PFSK-1 (cell line): ENCODE data around the gene BANF2.

Experiments used
- FOXP2 ChIP-seq: optimal IDR thresholded peaks from 2 replicates; pipeline ENCODE3; 2011; ENCODE audit warnings: borderline replicate concordance, control low read depth, inconsistent platforms; ENCODE audit not compliant: insufficient read depth; ENCODE audit errors: extremely low read length, extremely low read depth
- POLR2AphosphoS5 ChIP-seq: IDR thresholded peaks from 2 replicates; pipeline ENCODE4 v1.6.1; 2012; ENCODE audit warnings: low read depth, mild to moderate bottlenecking, control low read depth, low read length, moderate library complexity
- REST ChIP-seq, 2 experiments: IDR thresholded peaks; 2 replicates each; pipeline versions ENCODE4 v1.6.1 to v1.8.0; 2011 to 2012; ENCODE audit warnings: low read depth in 2 of 2, low read length in 2 of 2, control low read depth in 1 of 2, inconsistent platforms in 1 of 2, mild to moderate bottlenecking in 1 of 2, moderate library complexity in 1 of 2; ENCODE audit not compliant: insufficient read depth in 1 of 2
- SIN3A ChIP-seq: IDR thresholded peaks from 2 replicates; pipeline ENCODE4 v1.6.1; 2012; ENCODE audit warnings: mild to moderate bottlenecking, low read length, moderate library complexity, borderline replicate concordance; ENCODE audit not compliant: insufficient read depth

- TF ChIP-seq POLR2AphosphoS5 = no peak
- TF ChIP-seq SIN3A = no peak
- no peak for TF ChIP-seq REST (IDR thresholded peaks at IDR 0.05; ENCODE audit: insufficient read depth in 1 of 2, low read depth in 2 of 2, low read length in 2 of 2)
- no peak for TF ChIP-seq FOXP2
These were observed 18.1 kb upstream of the BANF2 start for GRCh38 chr20:17681726-17682102.
